Measurements from ENCODE around the gene NT5DC1.

GRCh38 chr6:116088946-116089345 lies 11.7 kb upstream of the NT5DC1 start:
- TF ChIP-seq CTCF (IDR thresholded peaks at IDR 0.05 in 4 of 5, conservative IDR thresholded peaks at IDR 0.05 in 1 of 5) (no peak), POLR2A (IDR thresholded peaks at IDR 0.05) (no peak)
